H1 (cell line): Measurements from ENCODE around the gene KHDC4.

ENCODE experiments used
- CTCF ChIP-seq, 3 experiments: IDR thresholded peaks; 1 replicate in 2 of 3; 2 replicates in 1 of 3; pipeline versions ENCODE4 v1.5.1 to v1.6.1; 2011; ENCODE audit warnings: low read length in 3 of 3, mild to moderate bottlenecking in 3 of 3, inconsistent platforms in 2 of 3, low read depth in 1 of 3, moderate library complexity in 1 of 3; ENCODE audit not compliant: insufficient read depth in 1 of 3; ENCODE audit errors: control extremely low read depth in 1 of 3
- EP300 ChIP-seq, 2 experiments: IDR thresholded peaks; 1 replicate in 1 of 2; 2 replicates in 1 of 2; pipeline ENCODE4 v1.6.1; 2011 to 2012; ENCODE audit warnings: low read depth in 2 of 2, low read length in 2 of 2, mild to moderate bottlenecking in 2 of 2, borderline replicate concordance in 1 of 2, inconsistent platforms in 1 of 2, moderate library complexity in 1 of 2
- EZH2 ChIP-seq: fragments of 200-600 bp; sonication (generic); IDR thresholded peaks from 2 replicates; pipeline ENCODE4 v1.7.1; 2012; ENCODE audit warnings: low read depth, mild to moderate bottlenecking, moderate library complexity, low read length, inconsistent platforms; ENCODE audit not compliant: severe bottlenecking
- HDAC2 ChIP-seq, 2 experiments: fragments of 300-600 bp in 1 of 2; sonication (generic) in 1 of 2; IDR thresholded peaks; 2 replicates each; pipeline ENCODE4 v1.6.1; 2011 to 2012; ENCODE audit warnings: low read depth in 2 of 2, low read length in 2 of 2, mild to moderate bottlenecking in 2 of 2, moderate library complexity in 2 of 2, borderline replicate concordance in 1 of 2, inconsistent platforms in 1 of 2
- HDAC6 ChIP-seq: IDR thresholded peaks from one replicate; pipeline ENCODE4 v1.7.1; 2012; ENCODE audit warnings: low read depth, mild to moderate bottlenecking, inconsistent platforms, low read length, moderate library complexity
- USF2 ChIP-seq: IDR thresholded peaks from 2 replicates; pipeline ENCODE4 v1.6.1; 2011; ENCODE audit warnings: low read length, improper control_type of control experiment

GRCh38 chr1:155882235-155882634 is 52.0 kb downstream of the KHDC4 start:
- TF ChIP-seq HDAC2 (IDR thresholded peaks at IDR 0.05; ENCODE audit: borderline replicate concordance in 1 of 2, low read depth in 2 of 2, low read length in 2 of 2) (no peak), HDAC6 (no peak), CTCF (IDR thresholded peaks at IDR 0.05; ENCODE audit: control extremely low read depth in 1 of 3, insufficient read depth in 1 of 3, low read depth in 1 of 3, low read length in 3 of 3) (no peak), USF2 (no peak), EP300 (IDR thresholded peaks at IDR 0.05; ENCODE audit: borderline replicate concordance in 1 of 2, low read depth in 2 of 2, low read length in 2 of 2) (no peak), EZH2 (no peak)
